WERI-Rb-1 (cell line): ENCODE measurements around the gene ARSI.

Experiments
- DNase-seq: peaks from one replicate; pipeline ENCODE4 v3.0.0-alpha.2; 2020
- H3K27ac ChIP-seq: fragments of 250-450 bp; sonication (Bioruptor Pico); 2 replicates; pipeline ENCODE4 v1.5.1; 2020; ENCODE audit warnings: mild to moderate bottlenecking, moderate library complexity
- H3K27me3 ChIP-seq: fragments of 250-450 bp; sonication (Bioruptor Pico); 2 replicates; pipeline ENCODE4 v1.5.1; 2021; ENCODE audit warnings: mild to moderate bottlenecking, low read depth, moderate library complexity; ENCODE audit not compliant: insufficient read depth, severe bottlenecking
- H3K36me3 ChIP-seq: fragments of 250-450 bp; sonication (Bioruptor Pico); 2 replicates; pipeline ENCODE4 v1.5.1; 2020; ENCODE audit warnings: mild to moderate bottlenecking, moderate library complexity
- H3K4me3 ChIP-seq: 2 replicates; pipeline ENCODE4 v1.5.1; 2011; ENCODE audit warnings: low read depth, mild to moderate bottlenecking, control low read depth, low read length
- H3K9me3 ChIP-seq: fragments of 250-450 bp; sonication (Bioruptor Pico); 2 replicates; pipeline ENCODE4 v1.5.1; 2021; ENCODE audit warnings: mild to moderate bottlenecking, moderate library complexity; ENCODE audit not compliant: severe bottlenecking
- CTCF ChIP-seq: IDR thresholded peaks from 2 replicates; pipeline ENCODE4 v1.5.1; 2011; ENCODE audit warnings: low read depth, mild to moderate bottlenecking, control low read depth, inconsistent platforms, low read length

ARSI gene

GRCh38 chr5:150325426-150325825 lies 22.7 kb upstream of the ARSI start:
- no peak overlapping the region for H3K4me3 ChIP-seq
- H3K9me3 ChIP-seq, result no peaks in the 10 kb centered on the region
- no peak overlapping the region for H3K27ac ChIP-seq
- DNase-seq, result no peak
- no peaks in the 10 kb centered on the region for H3K36me3 ChIP-seq
- TF ChIP-seq CTCF, result no peak
- H3K27me3 ChIP-seq, result no peaks in the 10 kb centered on the region

GRCh38 chr5:150323819-150324218 lies 21.1 kb upstream of the ARSI start:
- Histone ChIP-seq H3K36me3 (no peaks in the 10 kb centered on the region), H3K27me3 (no peaks in the 10 kb centered on the region), H3K9me3 (no peaks in the 10 kb centered on the region), H3K27ac (no peak overlapping the region), H3K4me3 (no peak overlapping the region)
- DNase-seq, result no peak
- no peak for TF ChIP-seq CTCF

GRCh38 chr5:150323092-150323491 lies 20.4 kb upstream of the ARSI start:
- no peak for DNase-seq
- H3K4me3 ChIP-seq, result no peak overlapping the region
- H3K9me3 ChIP-seq, result no peaks in the 10 kb centered on the region
- no peak for TF ChIP-seq CTCF
- H3K27ac ChIP-seq, result no peak overlapping the region
- H3K36me3 ChIP-seq, result no peaks in the 10 kb centered on the region
- no peaks in the 10 kb centered on the region for H3K27me3 ChIP-seq

- H3K27ac ChIP-seq, result no peak overlapping the region
- H3K27me3 ChIP-seq, result no peaks in the 10 kb centered on the region
- H3K4me3 ChIP-seq, result no peak overlapping the region
- no peaks in the 10 kb centered on the region for H3K9me3 ChIP-seq
- no peak for DNase-seq
- no peaks in the 10 kb centered on the region for H3K36me3 ChIP-seq
- no peak for TF ChIP-seq CTCF
These were observed 19.5 kb upstream of the ARSI start for GRCh38 chr5:150322202-150322601.

- Histone ChIP-seq H3K36me3 (no peaks in the 10 kb centered on the region), H3K4me3 (no peak overlapping the region), H3K27ac (no peak overlapping the region), H3K27me3 (no peaks in the 10 kb centered on the region), H3K9me3 (no peaks in the 10 kb centered on the region)
- no peak for DNase-seq
- no peak for TF ChIP-seq CTCF
These were observed 19.1 kb upstream of the ARSI start for GRCh38 chr5:150321784-150322183.

- Histone ChIP-seq H3K9me3 (no peaks in the 10 kb centered on the region), H3K36me3 (no peaks in the 10 kb centered on the region), H3K4me3 (no peak overlapping the region), H3K27ac (no peak overlapping the region), H3K27me3 (no peaks in the 10 kb centered on the region)
- no peak for TF ChIP-seq CTCF
- DNase-seq, result no peak
These were observed 18.5 kb upstream of the ARSI start for GRCh38 chr5:150321211-150321610.
